ENCODE measurements around the gene ATF3. TPM values are rescaled to one million over a fixed set of nuclear protein-coding genes. Genes with fewer than 3 reads are reported as not detected.
A peak's percentile ranks its signal among the peaks of the same experiment; 100 is the strongest.

Gene ATF3
- total RNA-seq, 1 donor from 2014 or later, result 32.4 TPM

DNA sequence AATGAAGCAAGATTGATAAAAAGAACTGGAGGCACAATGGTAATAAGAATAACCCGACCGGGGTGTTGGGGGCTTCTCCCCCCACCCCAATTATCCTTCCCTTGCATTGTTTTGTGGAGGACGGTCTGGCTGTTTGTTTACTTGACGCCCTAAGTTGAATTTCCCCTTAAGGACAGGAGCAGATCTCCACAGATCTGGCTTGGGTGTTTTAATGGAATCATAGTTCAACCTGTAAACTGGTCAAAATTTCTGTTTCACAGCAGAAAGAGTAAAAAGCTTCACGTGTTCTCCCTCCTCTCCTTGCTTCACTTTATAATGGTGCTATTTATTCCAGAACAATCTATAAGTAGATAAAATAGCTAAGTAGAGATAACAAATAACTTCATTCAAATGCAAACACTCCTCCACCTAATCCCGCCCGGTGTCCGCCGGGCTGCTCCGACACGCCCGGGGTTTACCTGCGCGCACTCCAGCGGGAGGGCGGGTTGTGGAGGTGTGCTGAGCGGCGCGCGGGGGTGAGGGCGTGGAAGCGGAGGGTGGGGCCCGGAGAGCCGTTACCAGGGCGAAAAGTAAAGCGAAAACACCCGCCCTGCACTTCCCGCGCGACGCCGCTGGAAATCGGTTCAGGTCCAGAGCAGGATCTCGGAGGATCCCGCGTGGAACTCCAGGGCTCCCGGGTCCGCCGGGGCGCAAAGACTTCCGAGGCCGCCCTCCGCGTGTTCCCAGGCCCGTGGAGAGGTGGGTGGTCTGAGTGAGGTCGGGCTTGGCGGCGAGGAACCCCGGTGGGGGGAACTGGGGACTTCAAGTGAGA lies 2.0 kb upstream of the ATF3 start:
- intact Hi-C loops (cut with DNase I), result no loop called here
- DNase-seq (ENCODE audit: low spot score), result peak; percentile 72

GRCh38 chr1:212607206-212607912 lies 1.2 kb upstream of the ATF3 start:
- DNase-seq (ENCODE audit: low spot score) (peak; percentile 71), ATAC-seq (peak; percentile 12)
- intact Hi-C loops (cut with DNase I), result no loop called here

More for the DNA sequence above, 2.0 kb upstream of the ATF3 start:
- ATAC-seq, result no peak

DNA sequence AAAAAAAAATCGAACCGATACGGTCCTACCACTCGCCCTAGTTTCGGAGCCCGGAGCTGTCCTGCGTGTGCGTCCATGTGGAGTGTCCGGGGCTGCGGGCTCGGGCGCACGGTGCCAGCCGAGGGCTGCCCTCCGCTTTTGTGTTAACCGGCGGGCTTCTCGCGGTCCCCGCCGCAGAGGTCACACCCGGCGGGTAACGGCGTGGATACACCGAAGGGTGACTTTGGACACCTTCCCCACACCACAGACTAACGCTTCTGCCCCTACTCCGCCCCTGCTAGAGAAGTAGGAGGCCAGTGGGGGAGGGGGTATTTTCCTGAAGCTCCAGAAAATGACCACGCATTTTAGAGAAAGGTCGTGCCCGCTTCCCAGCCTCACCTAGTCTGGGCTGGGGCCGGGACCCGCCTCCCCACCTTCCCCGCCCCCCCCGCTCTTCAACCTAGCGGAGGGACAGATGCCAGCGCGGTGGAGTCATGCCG lies 609 bp upstream of the ATF3 start:
- ATAC-seq (peak; percentile 25), DNase-seq (ENCODE audit: low spot score) (no peak)
- intact Hi-C loops (cut with DNase I), result no loop called here

DNA sequence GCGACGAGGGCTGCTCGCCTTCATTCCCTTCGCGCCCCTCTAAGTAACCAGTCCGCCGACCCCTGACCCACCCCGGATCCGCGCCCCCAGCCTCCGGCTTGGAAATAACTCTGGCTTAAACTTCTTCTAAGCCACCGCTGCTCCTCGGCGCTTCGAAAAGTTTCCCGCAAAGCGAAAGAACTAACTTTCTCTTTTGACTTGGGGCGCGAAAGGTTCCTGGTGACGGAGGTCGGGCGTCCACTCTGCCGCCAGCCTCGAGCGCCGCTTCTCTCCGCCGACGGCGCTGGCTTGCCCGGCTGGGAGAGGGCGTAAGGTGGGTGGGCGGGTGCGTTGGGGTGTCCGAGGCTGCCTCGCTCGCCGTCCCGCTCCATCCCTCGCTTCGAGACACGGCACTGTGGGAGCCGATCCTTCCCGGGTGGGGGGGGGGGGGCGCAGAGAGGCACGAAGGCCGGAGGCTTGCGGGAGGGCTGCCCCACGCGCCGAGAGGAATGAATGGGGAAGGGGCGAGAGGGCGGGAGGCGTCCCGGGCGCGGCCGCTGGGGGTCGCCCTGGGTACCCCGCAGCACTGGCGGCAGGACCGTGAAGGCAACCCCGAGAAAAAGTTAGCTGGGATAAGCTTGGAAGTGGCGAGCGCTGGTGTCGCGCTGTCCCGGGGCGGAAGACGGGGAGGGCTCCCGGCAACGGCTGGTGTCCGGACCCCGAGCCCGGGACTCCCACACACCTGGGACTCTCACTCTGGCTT lies 569 bp downstream of the ATF3 start:
- ATAC-seq, result peak; percentile 9
- DNase-seq (ENCODE audit: low spot score), result peak; percentile 78
- intact Hi-C loops (cut with DNase I), result no loop called here

- ATAC-seq (no peak), DNase-seq (ENCODE audit: low spot score) (no peak)
- intact Hi-C loops (cut with DNase I), result loop anchor here (5.0 kb wide), 1 partner anchor 133 kb away; no protein-coding TSS in a partner anchor
Measured at GRCh38 chr1:212609701-212610574, 1.4 kb downstream of the ATF3 start.

DNA sequence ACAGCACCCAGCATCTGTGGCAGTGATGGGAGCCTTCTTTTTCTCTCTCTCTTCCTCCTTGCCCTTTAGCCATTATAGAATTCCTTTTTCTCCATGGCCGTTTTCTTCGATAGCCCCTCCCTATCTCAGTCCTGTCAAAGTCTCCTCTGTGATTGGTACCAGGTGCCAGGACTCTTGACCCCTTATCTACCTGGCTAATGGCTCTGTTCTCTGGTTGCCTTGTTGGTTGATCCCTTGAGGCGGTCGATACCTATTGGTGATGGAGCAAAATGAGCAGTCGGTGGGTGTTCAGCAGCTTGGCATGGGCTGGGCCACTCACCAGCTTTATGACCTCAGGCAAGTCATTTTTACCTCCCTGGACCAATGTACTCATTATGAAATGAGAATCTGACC lies 2.0 kb downstream of the ATF3 start:
- intact Hi-C loops (cut with DNase I), result loop anchor here (5.0 kb wide), 1 partner anchor 133 kb away; no protein-coding TSS in a partner anchor
- ATAC-seq (no peak), DNase-seq (ENCODE audit: low spot score) (no peak)

DNA sequence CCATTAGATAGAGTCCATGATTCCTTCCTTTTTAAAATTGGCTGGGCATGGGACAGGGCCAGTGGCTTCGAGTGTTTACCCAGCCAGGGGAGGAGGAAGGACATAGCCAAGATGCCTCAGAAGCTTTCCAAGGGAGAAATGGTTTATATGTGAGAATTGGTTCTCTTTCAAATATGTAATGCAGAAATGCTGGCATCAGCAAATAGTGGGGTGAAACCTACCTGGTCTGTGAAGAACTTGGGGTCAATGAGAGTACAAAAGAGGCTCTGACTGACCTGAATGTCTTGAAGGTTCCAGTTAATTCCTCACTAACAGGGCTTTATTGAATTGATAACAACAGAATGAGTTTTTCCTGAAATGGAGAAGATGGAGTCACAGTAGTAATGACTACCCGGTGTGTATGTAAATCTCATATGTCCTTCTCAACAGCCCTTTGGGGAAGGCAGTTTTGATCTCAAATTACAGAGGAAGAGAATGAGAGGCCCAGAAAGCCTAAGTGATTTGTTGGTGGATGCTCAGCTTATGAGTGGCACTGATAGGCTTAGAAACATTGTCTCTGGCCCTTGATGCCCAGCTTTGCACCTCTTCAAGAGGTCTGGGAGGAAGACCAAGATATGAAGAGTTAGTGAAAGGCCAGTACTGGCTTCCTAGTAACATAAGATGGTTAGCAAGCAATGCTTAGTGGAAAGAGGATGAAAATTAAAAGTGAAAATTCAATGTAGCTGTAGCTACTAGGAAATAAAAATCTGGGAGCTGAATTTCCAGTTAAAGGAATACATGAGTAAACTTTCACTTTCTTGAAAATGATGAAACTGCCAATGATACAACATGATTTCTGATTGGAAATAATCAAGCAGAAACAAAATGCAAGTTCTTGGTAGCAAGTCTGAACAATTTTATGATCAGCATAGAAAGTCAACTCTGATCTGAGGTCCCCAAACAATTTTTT lies 2.7 kb downstream of the ATF3 start:
- intact Hi-C loops (cut with DNase I), result loop anchor here (5.0 kb wide), 1 partner anchor 134 kb away; no protein-coding TSS in a partner anchor
- DNase-seq (ENCODE audit: low spot score) (no peak), ATAC-seq (no peak)

GRCh38 chr1:212612041-212612961 lies 3.7 kb downstream of the ATF3 start:
- intact Hi-C loops (cut with DNase I), result loop anchor here (5.0 kb wide), 1 partner anchor 135 kb away; no protein-coding TSS in a partner anchor
- no peak for DNase-seq (ENCODE audit: low spot score)
- ATAC-seq, result no peak

DNA sequence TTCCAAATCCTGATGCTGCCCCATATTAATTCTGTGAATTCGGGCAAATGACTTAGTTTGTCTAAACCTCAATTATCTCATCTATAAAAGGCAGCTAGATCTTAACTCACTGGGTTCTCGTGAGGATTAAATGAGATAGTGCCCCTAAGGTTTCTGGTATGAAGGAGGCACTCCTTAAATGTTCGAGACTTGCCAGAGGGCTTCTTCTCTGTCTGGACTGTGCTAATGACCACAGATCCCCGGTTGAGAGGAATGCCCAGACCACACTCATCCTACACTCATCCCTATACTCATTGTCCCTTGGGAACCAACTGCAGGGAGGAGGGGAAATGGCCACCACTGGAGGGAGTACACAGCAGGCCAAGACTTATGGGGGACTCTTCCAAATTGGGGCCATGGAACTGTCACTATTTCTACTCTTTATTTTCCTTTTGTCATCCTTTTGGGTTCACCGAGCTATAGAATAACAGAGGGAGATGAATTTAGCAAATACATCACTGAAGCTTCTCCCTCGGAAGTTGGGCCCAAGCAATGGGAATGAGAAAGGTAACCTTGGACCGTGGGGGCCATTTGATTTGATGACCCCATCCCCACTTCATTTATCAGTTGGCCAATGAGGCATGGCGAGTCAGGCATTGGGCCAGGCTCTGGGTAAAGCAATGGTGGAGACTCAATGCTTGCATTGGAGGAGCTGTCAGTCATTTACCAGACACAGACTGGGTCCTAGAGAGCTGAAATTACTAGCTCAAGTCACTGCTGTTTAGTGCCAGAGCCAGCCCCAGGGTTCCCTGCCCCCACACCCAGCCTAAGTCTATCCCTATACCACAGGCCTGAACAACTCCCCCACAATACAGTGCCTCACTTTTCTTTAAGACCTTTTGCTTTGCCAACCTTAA lies 5.1 kb downstream of the ATF3 start:
- no peak for DNase-seq (ENCODE audit: low spot score)
- intact Hi-C loops (cut with DNase I), result loop anchor here (5.0 kb wide), 1 partner anchor 136 kb away; no protein-coding TSS in a partner anchor
- no peak for ATAC-seq

DNA sequence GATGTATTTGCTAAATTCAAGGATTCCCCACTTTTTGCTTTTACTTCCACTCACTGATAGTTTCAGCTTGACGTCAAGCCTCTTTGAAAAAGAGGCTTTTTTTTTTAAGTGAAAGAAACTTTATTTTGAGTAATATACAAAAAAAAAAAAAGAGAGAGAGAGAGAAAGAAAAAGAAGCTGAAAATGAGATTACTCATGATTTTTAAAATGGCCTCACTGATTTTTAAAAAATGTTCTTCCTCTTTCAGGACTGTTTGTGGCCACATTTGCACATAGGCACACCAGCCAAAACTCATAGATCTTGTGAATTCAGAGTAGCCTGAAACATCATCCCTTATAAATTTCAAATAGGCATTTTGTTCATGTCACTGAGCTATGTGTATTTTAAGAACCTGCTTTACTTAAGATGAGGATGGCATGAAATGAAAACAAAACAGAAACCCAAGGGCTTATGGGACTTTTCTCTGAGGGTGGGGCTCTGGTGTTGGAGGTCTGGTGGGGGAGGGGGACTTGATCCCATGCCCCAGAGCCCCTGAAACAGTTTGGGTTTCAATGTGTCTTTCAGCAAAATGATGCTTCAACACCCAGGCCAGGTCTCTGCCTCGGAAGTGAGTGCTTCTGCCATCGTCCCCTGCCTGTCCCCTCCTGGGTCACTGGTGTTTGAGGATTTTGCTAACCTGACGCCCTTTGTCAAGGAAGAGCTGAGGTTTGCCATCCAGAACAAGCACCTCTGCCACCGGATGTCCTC lies 6.1 kb downstream of the ATF3 start:
- DNase-seq (ENCODE audit: low spot score), result no peak
- intact Hi-C loops (cut with DNase I), result loop anchor here (5.0 kb wide), 1 partner anchor 137 kb away; no protein-coding TSS in a partner anchor
- no peak for ATAC-seq

- DNase-seq (ENCODE audit: low spot score) (no peak), ATAC-seq (no peak)
- intact Hi-C loops (cut with DNase I), result no loop called here
Measured at GRCh38 chr1:212615201-212615470, 6.6 kb downstream of the ATF3 start.

DNA sequence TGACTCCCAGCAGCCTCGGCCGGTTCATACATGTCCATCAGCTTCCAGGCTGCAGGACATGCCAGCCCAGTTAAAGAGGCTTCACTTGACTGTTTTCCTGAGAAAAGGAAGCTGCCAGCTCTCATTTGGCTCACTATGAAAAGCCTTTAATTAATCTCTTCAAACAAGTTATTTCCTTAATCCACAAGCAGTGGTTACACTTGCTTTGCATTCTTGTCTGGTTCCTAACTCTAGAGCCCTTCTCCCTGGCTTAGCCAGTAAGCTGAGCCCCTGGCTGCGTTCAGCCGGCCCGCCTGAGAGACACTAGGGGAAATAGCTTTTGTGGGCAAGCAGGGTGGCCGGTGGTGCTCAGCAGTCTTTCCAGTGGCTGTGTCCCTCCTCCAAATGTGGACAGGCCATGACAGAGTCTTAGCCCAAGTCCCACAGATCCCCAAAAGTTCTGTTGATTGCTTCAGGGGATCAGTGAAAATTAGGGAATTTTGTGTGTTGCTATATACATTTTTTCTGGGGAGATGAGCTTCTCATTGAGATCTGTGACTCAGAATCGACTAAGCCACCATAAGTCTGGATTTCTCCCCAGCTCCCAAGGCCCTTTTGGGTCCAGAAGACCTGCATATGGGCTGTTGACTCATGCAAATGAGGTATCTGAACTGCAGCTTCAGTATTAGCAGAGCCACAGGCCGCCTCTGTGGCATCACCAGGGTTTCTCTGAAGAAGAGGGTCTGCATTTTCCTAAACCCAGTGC lies 10.1 kb downstream of the ATF3 start:
- ATAC-seq, result no peak
- intact Hi-C loops (cut with DNase I), result no loop called here
- DNase-seq (ENCODE audit: low spot score), result no peak

DNA sequence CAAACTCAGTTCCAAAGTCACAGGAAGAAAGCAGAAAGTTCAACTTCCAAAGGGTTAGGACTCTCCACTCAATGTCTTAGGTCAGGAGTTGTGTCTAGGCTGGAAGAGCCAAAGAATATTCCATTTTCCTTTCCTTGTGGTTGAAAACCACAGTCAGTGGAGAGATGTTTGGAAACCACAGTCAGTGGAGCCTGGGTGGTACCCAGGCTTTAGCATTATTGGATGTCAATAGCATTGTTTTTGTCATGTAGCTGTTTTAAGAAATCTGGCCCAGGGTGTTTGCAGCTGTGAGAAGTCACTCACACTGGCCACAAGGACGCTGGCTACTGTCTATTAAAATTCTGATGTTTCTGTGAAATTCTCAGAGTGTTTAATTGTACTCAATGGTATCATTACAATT lies 11.7 kb downstream of the ATF3 start:
- intact Hi-C loops (cut with DNase I), result no loop called here
- DNase-seq (ENCODE audit: low spot score) (no peak), ATAC-seq (no peak)
